ENCODE data around the gene CRYGS. TPM values are rescaled to one million over a fixed set of nuclear protein-coding genes. Genes with fewer than 3 reads are reported as not detected.
A peak's percentile ranks its signal among the peaks of the same experiment; 100 is the strongest.

The CRYGS gene
- total RNA-seq, 2 donors from 2014 or later: 4.5 to 5.7 TPM

- H3K27me3 Mint-ChIP-seq: no peaks in the 10 kb centered on the region
Measured at GRCh38 chr3:186520431-186520830, 23.7 kb downstream of the CRYGS start.

GRCh38 chr3:186519021-186519658 is 25.0 kb downstream of the CRYGS start:
- Mint-ChIP-seq H3K27me3 (peaks cover 0 to 5% of the 10 kb centered on the region in 2 donors), H3K36me3 (no peaks in the 10 kb centered on the region), H3K27ac (peak overlapping the region; percentile 24 to 52), H3K4me3 (peak overlapping the region; percentile 64), H3K4me1 (ENCODE audit: low read depth in 2 of 2) (peaks cover 42 to 51% of the 10 kb centered on the region in 2 donors), H3K9me3 (no peaks in the 10 kb centered on the region)
- DNase-seq (ENCODE audit: low spot score) (no peak), ATAC-seq (peak; percentile 78 to 84)

More at GRCh38 chr3:186520431-186520830, 23.7 kb downstream of the CRYGS start:
- Mint-ChIP-seq H3K9me3 (no peaks in the 10 kb centered on the region), H3K4me1 (ENCODE audit: low read depth in 2 of 2) (peaks cover 30 to 39% of the 10 kb centered on the region in 2 donors), H3K36me3 (no peaks in the 10 kb centered on the region), H3K27ac (peak overlapping the region in 1 of 2 donors; percentile 36), H3K4me3 (no peak overlapping the region)
- ATAC-seq (no peak), DNase-seq (ENCODE audit: low spot score) (no peak)

GRCh38 chr3:186517218-186517617 is 27.0 kb downstream of the CRYGS start:
- Mint-ChIP-seq H3K4me3 (no peak overlapping the region), H3K27ac (no peak overlapping the region), H3K9me3 (no peaks in the 10 kb centered on the region), H3K36me3 (no peaks in the 10 kb centered on the region), H3K27me3 (peaks cover 0 to 9% of the 10 kb centered on the region in 2 donors), H3K4me1 (ENCODE audit: low read depth in 2 of 2) (peaks cover 47 to 65% of the 10 kb centered on the region in 2 donors)
- DNase-seq (ENCODE audit: low spot score): no peak
- ATAC-seq: no peak

GRCh38 chr3:186516646-186517045 is 27.5 kb downstream of the CRYGS start:
- Mint-ChIP-seq H3K4me1 (ENCODE audit: low read depth in 2 of 2) (peaks cover 49 to 67% of the 10 kb centered on the region in 2 donors), H3K36me3 (no peaks in the 10 kb centered on the region), H3K9me3 (no peaks in the 10 kb centered on the region), H3K27me3 (peaks cover 0 to 14% of the 10 kb centered on the region in 2 donors), H3K4me3 (no peak overlapping the region), H3K27ac (peak overlapping the region in 1 of 2 donors; percentile 0)
- ATAC-seq: no peak
- no peak for DNase-seq (ENCODE audit: low spot score)

GRCh38 chr3:186515125-186515524 is 29.1 kb downstream of the CRYGS start:
- ATAC-seq: no peak
- no peak for DNase-seq (ENCODE audit: low spot score)
- Mint-ChIP-seq H3K9me3 (no peaks in the 10 kb centered on the region), H3K4me3 (peak overlapping the region; percentile 3), H3K27me3 (peaks cover 0 to 17% of the 10 kb centered on the region in 2 donors), H3K36me3 (no peaks in the 10 kb centered on the region), H3K27ac (peak overlapping the region in 1 of 2 donors; percentile 0), H3K4me1 (ENCODE audit: low read depth in 2 of 2) (peaks cover 44 to 69% of the 10 kb centered on the region in 2 donors)

GRCh38 chr3:186514296-186515002 is 29.7 kb downstream of the CRYGS start:
- DNase-seq (ENCODE audit: low spot score) (no peak), ATAC-seq (peak in 1 of 2 donors; percentile 41)
- Mint-ChIP-seq H3K27me3 (peaks cover 0 to 17% of the 10 kb centered on the region in 2 donors), H3K36me3 (no peaks in the 10 kb centered on the region), H3K4me3 (peak overlapping the region; percentile 3), H3K4me1 (ENCODE audit: low read depth in 2 of 2) (peaks cover 44 to 69% of the 10 kb centered on the region in 2 donors), H3K9me3 (no peaks in the 10 kb centered on the region), H3K27ac (peak overlapping the region in 1 of 2 donors; percentile 0)

GRCh38 chr3:186513386-186513785 is 30.8 kb downstream of the CRYGS start:
- Mint-ChIP-seq H3K36me3 (no peaks in the 10 kb centered on the region), H3K27me3 (peaks cover 0 to 17% of the 10 kb centered on the region in 2 donors), H3K9me3 (no peaks in the 10 kb centered on the region), H3K27ac (no peak overlapping the region), H3K4me1 (ENCODE audit: low read depth in 2 of 2) (peaks cover 36 to 58% of the 10 kb centered on the region in 2 donors), H3K4me3 (no peak overlapping the region)
- DNase-seq (ENCODE audit: low spot score) (no peak), ATAC-seq (no peak)

- Mint-ChIP-seq H3K4me1 (ENCODE audit: low read depth in 2 of 2) (peaks cover 33 to 52% of the 10 kb centered on the region in 2 donors), H3K4me3 (peak overlapping the region; percentile 18), H3K27ac (no peak overlapping the region), H3K36me3 (no peaks in the 10 kb centered on the region), H3K27me3 (peaks cover 0 to 17% of the 10 kb centered on the region in 2 donors), H3K9me3 (no peaks in the 10 kb centered on the region)
- DNase-seq (ENCODE audit: low spot score): no peak
- ATAC-seq: no peak
Measured at GRCh38 chr3:186512570-186513302, 31.4 kb downstream of the CRYGS start.

- DNase-seq (ENCODE audit: low spot score): no peak
- peak overlapping the region; percentile 24 to 61 for H3K27ac Mint-ChIP-seq
- H3K9me3 Mint-ChIP-seq: no peaks in the 10 kb centered on the region
- peaks cover 0 to 20% of the 10 kb centered on the region in 2 donors for H3K27me3 Mint-ChIP-seq
- H3K36me3 Mint-ChIP-seq: no peaks in the 10 kb centered on the region
- peaks cover 32 to 51% of the 10 kb centered on the region in 2 donors for H3K4me1 Mint-ChIP-seq (ENCODE audit: low read depth in 2 of 2)
- peak overlapping the region; percentile 66 for H3K4me3 Mint-ChIP-seq
- ATAC-seq: no peak
Measured at GRCh38 chr3:186511702-186512101, 32.5 kb downstream of the CRYGS start.

GRCh38 chr3:186511245-186511644 is 32.9 kb downstream of the CRYGS start:
- H3K4me1 Mint-ChIP-seq (ENCODE audit: low read depth in 2 of 2): peaks cover 29 to 51% of the 10 kb centered on the region in 2 donors
- H3K27ac Mint-ChIP-seq: peak overlapping the region; percentile 24 to 61
- no peaks in the 10 kb centered on the region for H3K9me3 Mint-ChIP-seq
- H3K27me3 Mint-ChIP-seq: peaks cover 0 to 22% of the 10 kb centered on the region in 2 donors
- H3K4me3 Mint-ChIP-seq: peak overlapping the region; percentile 66
- H3K36me3 Mint-ChIP-seq: no peaks in the 10 kb centered on the region
- peak in 1 of 2 donors; percentile 85 for ATAC-seq
- DNase-seq (ENCODE audit: low spot score): no peak

GRCh38 chr3:186510374-186511079 is 33.7 kb downstream of the CRYGS start:
- Mint-ChIP-seq H3K27me3 (peaks cover 0 to 25% of the 10 kb centered on the region in 2 donors), H3K36me3 (no peaks in the 10 kb centered on the region), H3K4me3 (peak overlapping the region; percentile 45), H3K9me3 (no peaks in the 10 kb centered on the region), H3K27ac (peak overlapping the region in 1 of 2 donors; percentile 61), H3K4me1 (ENCODE audit: low read depth in 2 of 2) (peaks cover 22 to 44% of the 10 kb centered on the region in 2 donors)
- no peak for DNase-seq (ENCODE audit: low spot score)
- no peak for ATAC-seq

GRCh38 chr3:186509423-186509822 is 34.8 kb downstream of the CRYGS start:
- DNase-seq (ENCODE audit: low spot score) (no peak), ATAC-seq (no peak)
- Mint-ChIP-seq H3K4me1 (ENCODE audit: low read depth in 2 of 2) (peaks cover 11 to 34% of the 10 kb centered on the region in 2 donors), H3K27me3 (peaks cover 0 to 23% of the 10 kb centered on the region in 2 donors), H3K9me3 (no peaks in the 10 kb centered on the region), H3K4me3 (no peak overlapping the region), H3K36me3 (no peaks in the 10 kb centered on the region), H3K27ac (no peak overlapping the region)

- peaks cover 0 to 23% of the 10 kb centered on the region in 2 donors for H3K27me3 Mint-ChIP-seq
- no peaks in the 10 kb centered on the region for H3K36me3 Mint-ChIP-seq
- DNase-seq (ENCODE audit: low spot score) (no peak), ATAC-seq (no peak)
- peaks cover 11 to 29% of the 10 kb centered on the region in 2 donors for H3K4me1 Mint-ChIP-seq (ENCODE audit: low read depth in 2 of 2)
- no peaks in the 10 kb centered on the region for H3K9me3 Mint-ChIP-seq
- no peak overlapping the region for H3K27ac Mint-ChIP-seq
- H3K4me3 Mint-ChIP-seq: no peak overlapping the region
Measured at GRCh38 chr3:186506857-186507256, 37.3 kb downstream of the CRYGS start.
